ENCODE measurements around the gene HDGF.

HDGF gene

GRCh38 chr1:156698995-156699394 is 52.5 kb downstream of the HDGF start:
- no peak for DNase-seq (ENCODE audit: low read depth, low spot score)

GRCh38 chr1:156697481-156697880 is 54.0 kb downstream of the HDGF start:
- DNase-seq (ENCODE audit: low read depth, low spot score), result no peak

- DNase-seq (ENCODE audit: low read depth, low spot score), result no peak
Measured at GRCh38 chr1:156696755-156697154, 54.7 kb downstream of the HDGF start.

DNA sequence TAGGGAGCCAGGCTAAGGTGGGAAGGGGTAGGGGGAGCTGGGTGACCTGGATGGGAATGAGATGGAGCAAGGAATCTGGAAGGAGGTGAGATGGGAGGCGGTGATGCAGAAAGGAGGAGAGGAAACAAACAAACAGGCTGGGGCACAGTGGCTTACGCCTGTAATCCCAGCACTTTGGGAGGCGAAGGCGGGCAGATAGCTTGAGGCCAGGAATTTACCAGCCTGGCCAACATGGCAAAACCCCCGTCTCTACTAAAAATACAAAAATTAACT is 56.8 kb downstream of the HDGF start:
- DNase-seq (ENCODE audit: low read depth, low spot score), result no peak

DNA sequence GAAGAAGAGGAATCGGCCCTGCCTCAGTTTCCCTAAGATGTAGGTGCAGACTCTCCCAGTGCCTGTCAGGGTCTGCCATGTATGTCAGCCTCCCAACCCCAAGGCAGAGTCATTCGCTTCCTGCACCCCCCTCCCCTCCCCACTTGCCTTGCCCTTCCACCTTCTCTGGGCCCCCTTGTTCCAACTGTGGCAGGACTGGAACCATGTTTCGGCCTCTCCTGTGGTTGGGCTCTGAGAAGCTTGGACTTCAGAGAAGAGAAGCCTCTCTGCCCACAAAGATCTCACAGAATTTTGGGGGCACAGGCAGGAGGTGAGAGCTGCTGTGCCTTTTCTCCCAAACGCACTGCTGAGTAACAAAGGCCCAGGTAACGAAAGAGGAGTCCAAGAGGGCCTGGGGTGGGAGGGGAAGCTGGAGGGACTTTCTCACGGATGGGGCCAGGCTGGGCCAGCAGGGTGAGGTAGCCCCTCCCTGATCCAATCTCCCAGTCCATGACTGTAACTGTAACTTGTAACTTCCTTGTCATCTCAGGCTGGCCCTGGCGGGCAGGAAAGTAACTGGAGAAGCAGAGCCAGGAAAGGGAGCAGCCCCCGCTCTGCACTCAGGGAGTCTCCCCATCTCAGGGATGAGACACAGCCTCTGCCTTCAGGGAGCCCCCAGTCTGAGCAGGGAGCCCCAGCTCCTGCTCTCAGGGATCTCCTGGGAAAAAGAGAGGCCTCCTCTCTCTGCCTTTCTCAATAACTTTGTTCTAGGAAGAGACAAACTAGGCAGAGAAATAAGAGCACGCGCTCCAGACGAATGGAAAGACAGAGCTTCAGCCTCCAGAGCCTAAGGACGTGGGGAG is 57.4 kb downstream of the HDGF start:
- no peak for DNase-seq (ENCODE audit: low read depth, low spot score)

DNA sequence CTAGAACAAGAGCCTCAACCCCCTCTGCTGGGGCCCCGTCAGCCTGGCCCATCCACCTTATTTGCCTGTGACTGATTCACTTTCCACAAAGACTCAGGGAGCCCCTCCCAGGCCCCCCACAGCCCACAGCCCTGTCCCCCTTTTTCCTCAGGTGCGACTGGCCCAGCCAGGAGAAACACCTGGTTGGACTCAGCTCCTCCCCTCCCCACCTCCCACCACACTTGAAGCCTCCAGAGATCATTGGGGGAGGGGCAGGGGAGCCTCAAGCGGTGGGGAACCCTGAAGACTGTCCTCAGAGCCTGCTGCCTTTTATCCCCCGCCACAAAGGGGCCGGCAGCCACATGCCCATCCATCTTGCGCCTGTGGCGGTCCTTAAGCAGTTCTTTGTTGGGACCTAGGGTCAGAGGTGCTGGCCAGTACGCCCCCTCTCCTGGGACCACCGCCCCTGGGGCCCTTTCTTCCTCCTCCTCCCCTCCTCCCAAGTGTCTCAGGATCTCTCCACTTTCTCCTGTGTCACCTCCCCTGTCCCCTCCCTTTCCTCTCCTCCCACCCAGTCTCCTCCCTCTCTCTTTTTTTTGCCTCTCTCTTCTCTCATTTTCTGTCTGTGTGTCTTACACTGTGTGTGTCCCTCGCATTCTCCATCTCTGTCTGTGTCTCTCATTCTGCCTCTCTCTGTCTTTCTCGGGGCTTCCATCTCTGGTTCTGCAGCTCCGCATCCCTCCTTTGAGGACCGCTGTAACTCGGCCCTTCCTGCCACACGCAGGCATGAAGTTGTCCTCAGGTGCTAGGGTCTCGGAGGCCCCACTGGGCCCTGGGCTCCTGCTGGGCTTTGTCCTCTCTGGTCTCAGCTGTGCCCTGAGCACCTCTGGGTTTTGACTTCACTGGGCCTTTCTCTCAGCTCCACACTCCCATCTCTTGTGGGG is 58.3 kb downstream of the HDGF start:
- DNase-seq (ENCODE audit: low read depth, low spot score), result no peak

GRCh38 chr1:156692441-156692924 is 59.0 kb downstream of the HDGF start:
- DNase-seq (ENCODE audit: low read depth, low spot score), result no peak

Measured in iPS DF 19.7 (cell line).